Tibial nerve (tissue), 3 donors: ENCODE data around the gene DHRS1.

ENCODE experiments used
- CTCF ChIP-seq, 5 experiments: fragments of 200-600 bp in 3 of 5; fragments of 450-650 bp in 2 of 5; sonication (generic) in 3 of 5; IDR thresholded peaks; one replicate each; pipeline ENCODE4 v1.5.1; 2016 to 2019; ENCODE audit warnings: antibody characterized with exemption in 5 of 5, mild to moderate bottlenecking in 3 of 5, moderate library complexity in 2 of 5
- POLR2A ChIP-seq, 2 donors: fragments of 450-650 bp; IDR thresholded peaks; one replicate each; pipeline ENCODE4 v1.6.1; 2017; ENCODE audit warnings: antibody characterized with exemption in 2 of 2, mild to moderate bottlenecking in 2 of 2, moderate library complexity in 2 of 2

GRCh38 chr14:24300326-24300980, 873 bp upstream of the DHRS1 start:
- TF ChIP-seq POLR2A (IDR thresholded peaks at IDR 0.05) (no peak), CTCF (IDR thresholded peaks at IDR 0.05) (no peak)
